ENCODE measurements around the gene PRELID3B.
A peak's percentile ranks its signal among the peaks of the same experiment; 100 is the strongest.

PRELID3B gene

DNA sequence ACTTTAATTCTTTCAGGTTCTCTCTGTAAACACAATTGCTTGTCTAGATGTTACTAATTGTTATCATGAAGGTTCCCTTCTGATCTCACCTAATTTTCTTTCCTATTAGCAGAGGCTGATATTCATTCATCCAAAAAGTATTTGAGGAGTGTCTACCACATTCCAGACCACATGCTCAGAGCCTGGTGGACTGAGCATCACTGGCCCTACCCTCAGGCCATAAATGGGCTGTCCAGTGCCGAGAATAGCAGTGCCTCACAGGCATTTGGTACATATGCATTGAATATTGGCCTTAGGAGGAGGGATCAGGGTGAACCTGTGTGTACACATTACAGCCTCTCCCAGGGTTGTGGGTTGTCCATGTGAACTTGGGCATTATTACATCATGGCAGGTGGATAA, 40.4 kb upstream of the PRELID3B start:
- H3K4me2 ChIP-seq (ENCODE audit: low read length): no peak overlapping the region

DNA sequence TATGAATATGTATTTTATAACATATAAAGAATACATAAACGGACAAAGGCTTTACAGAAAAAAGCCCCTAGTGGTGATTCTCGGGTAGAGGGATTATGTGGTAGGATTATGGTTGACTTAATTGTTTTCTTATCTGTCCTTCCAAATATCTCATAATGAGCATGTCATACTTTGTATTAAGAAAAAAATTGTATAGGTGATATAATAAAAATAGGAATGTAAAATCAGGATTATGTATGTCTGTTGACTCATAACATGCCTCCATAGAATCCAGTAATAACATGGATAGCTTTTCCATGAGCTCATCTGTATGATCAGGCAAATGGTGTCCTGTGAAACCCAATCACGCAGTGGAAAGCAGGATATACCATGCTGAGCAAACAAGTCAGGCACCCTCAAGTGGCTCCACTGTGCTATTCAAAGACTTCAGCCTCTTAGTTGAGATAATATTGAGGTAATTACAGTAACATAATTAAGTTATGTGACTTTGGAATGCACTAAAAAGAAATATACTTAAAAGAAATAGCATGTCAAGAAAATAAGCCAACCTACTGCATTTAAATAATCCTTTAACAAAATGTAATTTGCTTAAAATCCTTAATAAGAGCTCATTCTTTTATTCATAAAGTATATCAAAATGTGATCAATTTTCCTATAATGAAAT, 39.6 kb upstream of the PRELID3B start:
- Histone ChIP-seq H3K27ac (ENCODE audit: low read depth, low read length) (no peak overlapping the region), H3K27me3 (ENCODE audit: insufficient read depth, low read length) (no peaks in the 10 kb centered on the region), H2BK5ac (ENCODE audit: low read depth, low read length, poor library complexity) (no peak overlapping the region), H3K4ac (ENCODE audit: low read depth, low read length) (no peak overlapping the region), H3K14ac (ENCODE audit: low read length) (no peak overlapping the region), H2AK5ac (ENCODE audit: low read length) (no peak overlapping the region), H2AFZ (ENCODE audit: insufficient read depth, low read length, poor library complexity) (no peak overlapping the region), H3K4me2 (ENCODE audit: low read length) (no peak overlapping the region), H4K12ac (ENCODE audit: low read depth, low read length) (no peak overlapping the region), H4K8ac (ENCODE audit: low read depth, low read length) (no peak overlapping the region), H4K91ac (ENCODE audit: low read depth, low read length) (no peak overlapping the region), H3K4me3 (ENCODE audit: low read depth, low read length) (no peak overlapping the region), H2BK12ac (ENCODE audit: low read length) (no peak overlapping the region), H3K79me1 (ENCODE audit: low read length) (no peaks in the 10 kb centered on the region), H2BK120ac (ENCODE audit: insufficient read depth, low read length, poor library complexity) (no peak overlapping the region), H3K18ac (ENCODE audit: low read length) (no peak overlapping the region), H3K9me3 (ENCODE audit: insufficient read depth, low read depth, low read length) (no peaks in the 10 kb centered on the region), H3K36me3 (ENCODE audit: control insufficient read depth in 1 of 2, insufficient read depth in 2 of 2, low read length in 2 of 2) (no peaks in the 10 kb centered on the region), H3K4me1 (ENCODE audit: control insufficient read depth in 1 of 2, insufficient read depth in 2 of 2, low read length in 2 of 2) (peaks cover 2 to 5% of the 10 kb centered on the region in 2 experiments), H3K79me2 (ENCODE audit: control insufficient read depth, insufficient read depth, low read length, poor library complexity) (no peaks in the 10 kb centered on the region), H3K9ac (ENCODE audit: low read length) (no peak overlapping the region), H3K23ac (ENCODE audit: low read length) (no peak overlapping the region)
- no CpG with 5 or more reads among the region's 3 CpGs for whole genome bisulfite sequencing (ENCODE audit: extremely low coverage, insufficient coverage, insufficient read length)
- DNase-seq: peak; percentile 80 to 93

More for the DNA sequence above, 40.4 kb upstream of the PRELID3B start:
- no peaks in the 10 kb centered on the region for H3K36me3 ChIP-seq (ENCODE audit: control insufficient read depth in 1 of 2, insufficient read depth in 2 of 2, low read length in 2 of 2)
- no peak overlapping the region for H2BK5ac ChIP-seq (ENCODE audit: low read depth, low read length, poor library complexity)
- no peaks in the 10 kb centered on the region for H3K79me1 ChIP-seq (ENCODE audit: low read length)
- no peak overlapping the region for H4K91ac ChIP-seq (ENCODE audit: low read depth, low read length)
- peak; percentile 97 to 99 for DNase-seq
- H3K23ac ChIP-seq (ENCODE audit: low read length): no peak overlapping the region
- no peak overlapping the region for H4K8ac ChIP-seq (ENCODE audit: low read depth, low read length)
- H2BK12ac ChIP-seq (ENCODE audit: low read length): no peak overlapping the region
- H3K18ac ChIP-seq (ENCODE audit: low read length): no peak overlapping the region
- H3K4me1 ChIP-seq (ENCODE audit: control insufficient read depth in 1 of 2, insufficient read depth in 2 of 2, low read length in 2 of 2): peaks cover 2 to 5% of the 10 kb centered on the region in 2 experiments
- no peaks in the 10 kb centered on the region for H3K79me2 ChIP-seq (ENCODE audit: control insufficient read depth, insufficient read depth, low read length, poor library complexity)
- H3K4ac ChIP-seq (ENCODE audit: low read depth, low read length): no peak overlapping the region
- H2BK120ac ChIP-seq (ENCODE audit: insufficient read depth, low read length, poor library complexity): no peak overlapping the region
- H3K27me3 ChIP-seq (ENCODE audit: insufficient read depth, low read length): no peaks in the 10 kb centered on the region
- H3K27ac ChIP-seq (ENCODE audit: low read depth, low read length): no peak overlapping the region
- H3K9ac ChIP-seq (ENCODE audit: low read length): no peak overlapping the region
- no CpG with 5 or more reads among the region's 1 CpG for WGBS (ENCODE audit: extremely low coverage, insufficient coverage, insufficient read length)
- H2AK5ac ChIP-seq (ENCODE audit: low read length): no peak overlapping the region
- no peak overlapping the region for H4K12ac ChIP-seq (ENCODE audit: low read depth, low read length)
- no peaks in the 10 kb centered on the region for H3K9me3 ChIP-seq (ENCODE audit: insufficient read depth, low read depth, low read length)
- H3K4me3 ChIP-seq (ENCODE audit: low read depth, low read length): no peak overlapping the region
- no peak overlapping the region for H2AFZ ChIP-seq (ENCODE audit: insufficient read depth, low read length, poor library complexity)
- no peak overlapping the region for H3K14ac ChIP-seq (ENCODE audit: low read length)

DNA sequence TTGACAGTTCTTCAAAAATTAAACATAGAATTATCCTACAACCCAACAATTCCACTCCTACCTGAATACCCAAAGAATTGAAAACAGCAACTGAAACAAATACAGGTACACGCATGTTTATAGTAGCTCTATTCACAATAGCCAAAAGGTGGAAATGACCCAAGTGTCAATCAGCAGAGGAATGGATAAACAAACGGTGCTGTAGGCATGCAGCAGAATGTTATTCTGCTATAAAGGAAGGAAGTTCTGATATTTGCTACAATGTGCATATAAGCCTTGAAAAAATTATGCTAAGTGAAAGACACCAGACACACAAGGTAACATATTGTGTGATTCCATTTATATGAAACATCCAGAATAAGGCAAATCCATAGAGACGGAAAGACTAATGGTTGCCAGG, 38.5 kb upstream of the PRELID3B start:
- no peak overlapping the region for H3K27ac ChIP-seq (ENCODE audit: low read depth, low read length)
- peaks cover 2 to 5% of the 10 kb centered on the region in 2 experiments for H3K4me1 ChIP-seq (ENCODE audit: control insufficient read depth in 1 of 2, insufficient read depth in 2 of 2, low read length in 2 of 2)
- H3K9ac ChIP-seq (ENCODE audit: low read length): no peak overlapping the region
- no peak overlapping the region for H4K12ac ChIP-seq (ENCODE audit: low read depth, low read length)
- H3K79me1 ChIP-seq (ENCODE audit: low read length): no peaks in the 10 kb centered on the region
- H3K23ac ChIP-seq (ENCODE audit: low read length): no peak overlapping the region
- H2BK12ac ChIP-seq (ENCODE audit: low read length): no peak overlapping the region
- no peak overlapping the region for H3K4me3 ChIP-seq (ENCODE audit: low read depth, low read length)
- no peak overlapping the region for H2BK5ac ChIP-seq (ENCODE audit: low read depth, low read length, poor library complexity)
- no peaks in the 10 kb centered on the region for H3K27me3 ChIP-seq (ENCODE audit: insufficient read depth, low read length)
- H4K91ac ChIP-seq (ENCODE audit: low read depth, low read length): no peak overlapping the region
- H3K4ac ChIP-seq (ENCODE audit: low read depth, low read length): no peak overlapping the region
- WGBS (ENCODE audit: extremely low coverage, insufficient coverage, insufficient read length): no CpG with 5 or more reads among the region's 3 CpGs
- H2AK5ac ChIP-seq (ENCODE audit: low read length): no peak overlapping the region
- no peak overlapping the region for H3K18ac ChIP-seq (ENCODE audit: low read length)
- no peak overlapping the region for H3K14ac ChIP-seq (ENCODE audit: low read length)
- H3K4me2 ChIP-seq (ENCODE audit: low read length): no peak overlapping the region
- H3K36me3 ChIP-seq (ENCODE audit: control insufficient read depth in 1 of 2, insufficient read depth in 2 of 2, low read length in 2 of 2): no peaks in the 10 kb centered on the region
- H2BK120ac ChIP-seq (ENCODE audit: insufficient read depth, low read length, poor library complexity): no peak overlapping the region
- no peaks in the 10 kb centered on the region for H3K9me3 ChIP-seq (ENCODE audit: insufficient read depth, low read depth, low read length)
- no peaks in the 10 kb centered on the region for H3K79me2 ChIP-seq (ENCODE audit: control insufficient read depth, insufficient read depth, low read length, poor library complexity)
- H4K8ac ChIP-seq (ENCODE audit: low read depth, low read length): no peak overlapping the region
- DNase-seq: no peak
- H2AFZ ChIP-seq (ENCODE audit: insufficient read depth, low read length, poor library complexity): no peak overlapping the region

DNA sequence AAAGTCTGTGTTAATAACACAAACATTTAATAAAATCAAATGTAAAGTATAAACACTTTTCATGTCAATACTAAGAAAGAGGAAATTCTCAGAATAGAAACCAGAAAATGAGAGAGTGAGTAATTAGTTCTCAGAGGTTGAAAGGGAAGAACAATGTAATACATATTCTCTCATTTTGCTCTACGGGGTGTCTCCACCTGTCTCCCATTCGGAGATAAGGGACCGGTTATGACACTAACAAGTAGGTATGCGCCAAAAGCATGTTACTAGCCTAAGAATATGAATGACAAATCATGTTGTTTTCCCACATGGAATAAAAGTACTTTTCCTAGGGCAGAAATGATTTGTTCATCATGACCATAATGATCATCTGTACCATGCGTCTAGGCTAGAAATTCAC, 35.6 kb upstream of the PRELID3B start:
- Histone ChIP-seq H3K9ac (ENCODE audit: low read length) (no peak overlapping the region), H3K27ac (ENCODE audit: low read depth, low read length) (no peak overlapping the region), H2BK5ac (ENCODE audit: low read depth, low read length, poor library complexity) (no peak overlapping the region), H3K79me2 (ENCODE audit: control insufficient read depth, insufficient read depth, low read length, poor library complexity) (no peaks in the 10 kb centered on the region), H3K79me1 (ENCODE audit: low read length) (no peaks in the 10 kb centered on the region), H3K27me3 (ENCODE audit: insufficient read depth, low read length) (no peaks in the 10 kb centered on the region), H3K4me2 (ENCODE audit: low read length) (no peak overlapping the region), H3K14ac (ENCODE audit: low read length) (no peak overlapping the region), H2AFZ (ENCODE audit: insufficient read depth, low read length, poor library complexity) (no peak overlapping the region), H3K4me3 (ENCODE audit: low read depth, low read length) (no peak overlapping the region), H2BK120ac (ENCODE audit: insufficient read depth, low read length, poor library complexity) (no peak overlapping the region), H3K4ac (ENCODE audit: low read depth, low read length) (no peak overlapping the region), H3K18ac (ENCODE audit: low read length) (no peak overlapping the region), H3K23ac (ENCODE audit: low read length) (no peak overlapping the region), H4K8ac (ENCODE audit: low read depth, low read length) (no peak overlapping the region), H3K9me3 (ENCODE audit: insufficient read depth, low read depth, low read length) (no peaks in the 10 kb centered on the region), H4K12ac (ENCODE audit: low read depth, low read length) (no peak overlapping the region), H2AK5ac (ENCODE audit: low read length) (no peak overlapping the region), H4K91ac (ENCODE audit: low read depth, low read length) (no peak overlapping the region), H3K36me3 (ENCODE audit: control insufficient read depth in 1 of 2, insufficient read depth in 2 of 2, low read length in 2 of 2) (no peaks in the 10 kb centered on the region), H3K4me1 (ENCODE audit: control insufficient read depth in 1 of 2, insufficient read depth in 2 of 2, low read length in 2 of 2) (peaks cover 2 to 3% of the 10 kb centered on the region in 2 experiments), H2BK12ac (ENCODE audit: low read length) (no peak overlapping the region)
- WGBS (ENCODE audit: extremely low coverage, insufficient coverage, insufficient read length): no CpG with 5 or more reads among the region's 5 CpGs
- DNase-seq: peak; percentile 61 to 62

Data from trophoblast cell (in vitro differentiated cells and primary cell).